ENCODE measurements around the gene MEA1.

Gene MEA1

DNA sequence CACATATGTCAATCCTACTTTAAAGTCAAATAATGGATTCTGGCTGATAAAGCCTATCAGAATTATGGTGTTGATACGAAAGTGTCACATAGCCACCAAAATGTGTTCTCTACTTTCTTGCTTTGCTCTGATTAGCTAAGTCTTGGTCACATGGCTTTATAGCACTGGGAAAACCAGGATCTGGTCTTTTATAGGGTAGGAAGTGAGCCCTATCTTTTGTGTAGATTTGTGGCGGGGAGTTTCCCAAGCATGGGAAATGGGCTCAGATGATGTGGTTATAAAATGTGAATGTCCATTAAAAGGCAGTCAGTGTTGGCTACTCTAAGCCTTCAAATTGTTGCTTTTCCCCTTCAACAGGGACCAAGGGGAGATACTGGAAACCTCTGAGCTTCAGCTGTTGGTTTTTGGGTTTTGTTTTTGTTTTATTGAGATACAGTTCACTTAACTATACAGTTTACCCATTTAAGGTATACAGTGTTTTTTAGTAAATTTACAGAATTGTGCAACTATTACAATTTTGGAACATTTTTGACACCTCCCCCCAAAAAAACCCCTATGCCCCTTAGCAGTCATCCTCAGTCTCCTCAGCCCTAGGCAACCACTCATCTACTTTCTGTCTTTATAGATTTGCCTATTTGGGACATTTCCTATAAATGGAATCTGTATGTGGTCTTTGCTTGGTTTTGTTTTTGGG is 19.9 kb upstream of the MEA1 start:
- Histone ChIP-seq H3K4me3 (ENCODE audit: low read length) (no peak overlapping the region), H3K4me1 (ENCODE audit: insufficient read depth, low read length) (no peaks in the 10 kb centered on the region), H3K36me3 (ENCODE audit: insufficient read depth, low read length) (peaks cover 67% of the 10 kb centered on the region), H3K27me3 (ENCODE audit: insufficient read depth, low read length) (no peaks in the 10 kb centered on the region), H2AFZ (ENCODE audit: low read depth, low read length) (no peak overlapping the region), H3K9me3 (ENCODE audit: low read length) (no peaks in the 10 kb centered on the region)

DNA sequence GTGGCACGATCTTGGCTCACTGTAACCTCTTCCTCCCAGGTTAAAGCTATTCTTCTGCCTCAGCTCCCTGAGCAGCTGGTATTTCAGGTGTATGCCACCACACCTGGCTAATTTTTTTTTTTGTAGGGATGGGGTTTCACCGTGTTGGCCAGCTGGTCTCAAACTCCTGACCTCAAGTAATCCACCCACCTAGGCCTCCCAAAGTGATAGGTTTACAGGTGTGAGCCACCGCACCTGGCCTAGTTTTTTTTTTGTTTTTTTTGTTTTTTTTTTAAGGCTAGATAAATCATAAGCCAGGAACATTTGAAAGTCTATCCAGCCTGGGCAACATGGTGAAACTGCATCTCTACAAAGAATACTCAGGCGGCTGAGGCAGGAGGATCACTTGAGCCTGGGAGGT is 18.6 kb upstream of the MEA1 start:
- H3K9me3 ChIP-seq (ENCODE audit: low read length) = no peaks in the 10 kb centered on the region
- peaks cover 64% of the 10 kb centered on the region for H3K36me3 ChIP-seq (ENCODE audit: insufficient read depth, low read length)
- no peaks in the 10 kb centered on the region for H3K27me3 ChIP-seq (ENCODE audit: insufficient read depth, low read length)
- H2AFZ ChIP-seq (ENCODE audit: low read depth, low read length) = no peak overlapping the region
- H3K4me1 ChIP-seq (ENCODE audit: insufficient read depth, low read length) = no peaks in the 10 kb centered on the region
- no peak overlapping the region for H3K4me3 ChIP-seq (ENCODE audit: low read length)

DNA sequence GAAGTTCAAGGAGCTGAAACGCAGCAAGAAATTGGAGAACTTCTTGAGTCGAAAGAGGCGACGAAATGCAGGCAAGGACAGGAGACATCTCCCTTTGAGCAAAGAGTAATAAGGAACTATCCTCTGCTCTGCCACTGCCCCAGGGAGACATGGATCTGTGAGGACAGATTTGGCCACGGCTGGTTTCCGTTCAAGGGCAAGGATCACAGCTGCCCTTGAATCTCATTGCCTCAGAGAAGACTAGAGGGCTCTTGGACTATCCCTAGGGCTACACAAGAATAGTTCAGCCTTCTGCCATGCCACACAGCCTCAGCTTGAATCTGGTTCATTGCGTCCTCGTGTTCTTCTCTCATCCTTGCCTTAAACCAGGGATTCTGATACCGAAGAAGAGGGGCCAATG is 15.4 kb upstream of the MEA1 start:
- Histone ChIP-seq H3K27me3 (ENCODE audit: insufficient read depth, low read length) (no peaks in the 10 kb centered on the region), H3K4me3 (ENCODE audit: low read length) (no peak overlapping the region), H2AFZ (ENCODE audit: low read depth, low read length) (no peak overlapping the region), H3K4me1 (ENCODE audit: insufficient read depth, low read length) (no peaks in the 10 kb centered on the region), H3K36me3 (ENCODE audit: insufficient read depth, low read length) (peaks cover 74% of the 10 kb centered on the region), H3K9me3 (ENCODE audit: low read length) (no peaks in the 10 kb centered on the region)

DNA sequence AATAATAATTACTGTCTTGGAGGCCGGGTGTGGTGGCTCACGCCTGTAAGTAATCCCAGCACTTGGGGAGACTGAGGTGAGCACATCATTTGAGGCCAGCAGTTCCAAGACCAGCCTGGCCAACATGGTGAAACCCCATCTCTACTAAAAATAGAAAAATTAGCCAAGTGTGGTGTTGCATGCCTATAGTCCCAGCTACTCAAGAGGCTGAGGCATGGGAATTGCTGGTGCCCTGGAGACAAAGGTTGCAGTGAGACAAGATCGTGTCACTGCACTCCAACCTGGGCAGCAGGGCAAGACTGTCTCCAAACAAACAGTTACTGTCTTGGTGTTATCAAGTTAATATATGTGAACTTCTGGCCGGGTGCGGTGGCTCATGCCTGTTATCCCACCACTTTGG is 12.6 kb upstream of the MEA1 start:
- Histone ChIP-seq H3K27me3 (ENCODE audit: insufficient read depth, low read length) (no peaks in the 10 kb centered on the region), H3K4me1 (ENCODE audit: insufficient read depth, low read length) (no peaks in the 10 kb centered on the region), H3K4me3 (ENCODE audit: low read length) (no peak overlapping the region), H3K9me3 (ENCODE audit: low read length) (no peaks in the 10 kb centered on the region), H3K36me3 (ENCODE audit: insufficient read depth, low read length) (peaks cover 56% of the 10 kb centered on the region), H2AFZ (ENCODE audit: low read depth, low read length) (no peak overlapping the region)

DNA sequence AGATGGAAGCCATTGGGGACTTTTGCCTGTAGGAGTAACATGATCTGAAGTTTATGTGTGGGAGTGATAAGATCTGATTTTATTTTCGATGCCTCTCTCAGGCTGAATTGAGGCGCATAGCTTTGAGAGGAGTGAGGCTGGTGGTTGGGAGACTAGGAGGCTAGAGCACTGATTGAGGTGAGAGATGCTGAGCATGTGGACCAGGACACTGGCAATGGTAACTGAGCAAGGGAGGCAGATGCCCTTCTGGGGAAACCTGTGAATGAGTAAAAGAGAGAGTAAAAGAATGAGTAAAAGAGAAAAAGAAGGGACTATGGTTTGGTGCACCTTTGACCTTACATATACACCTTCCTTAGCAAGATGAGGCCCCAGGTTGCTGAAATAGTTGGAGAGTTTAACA is 10.7 kb upstream of the MEA1 start:
- H3K4me1 ChIP-seq (ENCODE audit: insufficient read depth, low read length) = peaks cover 9% of the 10 kb centered on the region
- no peak overlapping the region for H2AFZ ChIP-seq (ENCODE audit: low read depth, low read length)
- no peaks in the 10 kb centered on the region for H3K27me3 ChIP-seq (ENCODE audit: insufficient read depth, low read length)
- no peak overlapping the region for H3K4me3 ChIP-seq (ENCODE audit: low read length)
- no peaks in the 10 kb centered on the region for H3K9me3 ChIP-seq (ENCODE audit: low read length)
- H3K36me3 ChIP-seq (ENCODE audit: insufficient read depth, low read length) = peaks cover 60% of the 10 kb centered on the region

DNA sequence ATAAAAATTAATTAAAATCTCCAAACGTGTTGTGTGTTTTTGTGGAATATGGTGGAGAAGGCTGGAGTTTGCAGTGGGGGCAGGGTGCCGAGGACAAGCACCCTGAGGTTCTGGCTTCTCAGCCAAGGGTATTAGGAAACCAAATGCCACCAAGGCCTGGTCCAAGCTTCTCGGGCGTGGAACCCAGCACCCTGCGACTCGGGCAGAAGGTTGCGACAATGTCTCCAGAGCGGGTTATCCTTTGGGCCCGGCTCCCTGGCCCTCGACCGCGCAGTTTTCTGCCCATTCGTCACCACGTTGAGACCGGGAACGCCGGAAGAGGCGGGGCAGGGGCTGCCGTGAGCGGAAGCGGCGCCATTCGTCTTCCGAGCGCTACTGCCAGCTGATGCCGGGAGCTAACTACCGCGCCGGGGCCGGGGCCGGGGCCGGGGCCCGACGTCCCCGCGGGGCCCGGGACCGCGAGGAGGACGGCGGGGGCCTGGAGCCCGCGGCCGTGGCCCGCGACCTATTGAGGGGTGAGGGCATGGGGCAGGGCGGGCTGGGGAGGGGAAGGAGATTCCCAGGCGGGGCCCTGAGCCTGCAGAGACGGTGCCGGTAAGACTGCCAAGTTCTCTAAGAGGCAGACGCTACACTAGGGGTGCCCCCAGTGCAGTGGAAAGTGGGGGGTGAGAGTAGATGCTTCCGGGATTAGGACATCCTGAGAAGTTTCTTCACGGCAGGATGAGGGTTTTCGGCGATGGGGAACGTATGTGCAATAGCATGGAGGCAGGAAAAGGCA is 7.7 kb upstream of the MEA1 start, which contains the start of gene RRP36:
Gene RRP36, plus strand, starts transcription at position 354 of the 778 bp plus-strand sequence. Its CDS starts 32 bp downstream, at position 386.
- Histone ChIP-seq H2AFZ (ENCODE audit: low read depth, low read length) (peak within 1 kb of the TSS; percentile 85), H3K4me3 (ENCODE audit: low read length) (peak within 1 kb of the TSS; percentile 98), H3K9me3 (ENCODE audit: low read length) (no peaks in the 10 kb centered on the region), H3K36me3 (ENCODE audit: insufficient read depth, low read length) (peaks cover 56% of the 10 kb centered on the region), H3K27me3 (ENCODE audit: insufficient read depth, low read length) (no peaks in the 10 kb centered on the region), H3K4me1 (ENCODE audit: insufficient read depth, low read length) (peaks cover 9% of the 10 kb centered on the region)

DNA sequence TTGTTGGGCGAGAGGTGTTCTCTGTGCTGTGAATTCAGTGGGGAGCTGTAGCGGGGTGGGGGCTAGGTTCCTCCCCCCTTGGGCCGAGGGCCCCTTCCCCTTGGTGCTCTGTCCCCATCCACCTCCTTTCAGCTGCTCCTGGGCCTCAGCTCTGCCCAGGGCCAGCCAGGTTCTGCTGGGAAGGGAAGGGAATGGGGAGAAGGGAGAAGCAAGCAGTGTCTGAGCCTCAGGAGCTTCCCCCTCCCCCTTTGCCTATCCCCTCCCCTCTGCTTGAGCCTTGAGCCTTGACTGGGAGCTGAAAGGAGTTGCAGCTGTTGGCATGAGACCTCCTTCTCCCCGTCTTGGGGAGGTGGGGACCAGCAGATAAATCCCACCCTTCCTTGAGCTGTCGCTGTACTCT is 7.1 kb upstream of the MEA1 start:
- H3K36me3 ChIP-seq (ENCODE audit: insufficient read depth, low read length) = peaks cover 50% of the 10 kb centered on the region

DNA sequence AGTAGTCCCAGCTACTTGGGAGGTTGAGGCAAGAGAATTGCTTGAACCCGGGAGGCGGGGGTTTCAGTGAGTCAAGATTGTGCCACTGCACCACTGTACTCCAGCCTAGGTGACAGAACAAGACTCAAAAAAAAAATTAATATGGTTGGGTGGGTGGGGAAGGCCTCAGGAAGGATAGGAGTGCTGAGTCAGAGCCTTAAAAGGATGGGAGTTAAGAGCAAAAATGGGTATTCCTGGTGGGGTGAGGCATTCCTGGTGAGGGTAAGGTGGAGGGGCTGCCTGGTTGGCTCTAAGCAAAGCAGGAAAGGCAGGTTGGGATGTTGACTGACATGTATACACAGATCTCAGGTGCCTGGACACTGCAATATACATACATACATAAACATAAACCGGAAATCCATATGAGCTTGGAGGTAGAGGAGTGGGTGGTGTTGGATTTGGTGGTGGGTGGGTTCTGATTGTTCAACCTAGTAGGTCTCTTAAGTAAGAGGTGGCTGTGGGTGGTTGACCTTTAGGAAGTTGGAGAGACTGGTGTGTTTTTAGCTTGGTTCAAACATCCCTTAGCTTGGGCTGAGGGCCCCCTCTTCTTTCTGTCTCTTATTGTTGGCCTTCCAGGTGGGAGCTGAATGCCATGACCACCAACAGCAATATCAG is 6.4 kb upstream of the MEA1 start:
- Histone ChIP-seq H3K4me1 (ENCODE audit: insufficient read depth, low read length) (peaks cover 11% of the 10 kb centered on the region), H3K36me3 (ENCODE audit: insufficient read depth, low read length) (peaks cover 45% of the 10 kb centered on the region), H3K4me3 (ENCODE audit: low read length) (no peak overlapping the region), H3K27me3 (ENCODE audit: insufficient read depth, low read length) (no peaks in the 10 kb centered on the region), H2AFZ (ENCODE audit: low read depth, low read length) (no peak overlapping the region), H3K9me3 (ENCODE audit: low read length) (no peaks in the 10 kb centered on the region)

More for the DNA sequence above, 7.1 kb upstream of the MEA1 start:
- no peaks in the 10 kb centered on the region for H3K9me3 ChIP-seq (ENCODE audit: low read length)
- H3K27me3 ChIP-seq (ENCODE audit: insufficient read depth, low read length) = no peaks in the 10 kb centered on the region
- peak overlapping the region; percentile 85 for H2AFZ ChIP-seq (ENCODE audit: low read depth, low read length)
- peak overlapping the region; percentile 98 for H3K4me3 ChIP-seq (ENCODE audit: low read length)
- peaks cover 9% of the 10 kb centered on the region for H3K4me1 ChIP-seq (ENCODE audit: insufficient read depth, low read length)

DNA sequence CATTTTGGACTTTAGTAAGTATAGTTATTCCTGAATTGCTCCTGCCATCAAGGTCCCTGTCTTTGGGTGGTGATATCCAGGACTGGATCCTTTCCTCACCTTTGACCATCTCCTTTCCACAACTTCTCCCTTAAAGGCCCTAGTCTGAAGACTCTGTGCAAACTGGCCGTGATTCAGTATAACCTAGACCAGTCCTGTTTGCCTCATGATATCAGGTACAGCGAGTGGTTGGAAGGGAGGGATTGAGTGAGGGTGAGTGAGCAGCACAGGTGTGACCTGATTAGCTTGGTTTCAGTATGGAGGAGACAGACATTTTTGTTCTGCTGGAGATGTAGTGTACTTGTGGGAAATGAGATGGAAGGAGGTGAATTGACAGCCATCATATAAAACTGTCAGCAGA is 5.4 kb upstream of the MEA1 start:
- no peaks in the 10 kb centered on the region for H3K9me3 ChIP-seq (ENCODE audit: low read length)
- no peak overlapping the region for H2AFZ ChIP-seq (ENCODE audit: low read depth, low read length)
- H3K36me3 ChIP-seq (ENCODE audit: insufficient read depth, low read length) = peaks cover 35% of the 10 kb centered on the region
- peaks cover 18% of the 10 kb centered on the region for H3K4me1 ChIP-seq (ENCODE audit: insufficient read depth, low read length)
- no peaks in the 10 kb centered on the region for H3K27me3 ChIP-seq (ENCODE audit: insufficient read depth, low read length)
- H3K4me3 ChIP-seq (ENCODE audit: low read length) = no peak overlapping the region

DNA sequence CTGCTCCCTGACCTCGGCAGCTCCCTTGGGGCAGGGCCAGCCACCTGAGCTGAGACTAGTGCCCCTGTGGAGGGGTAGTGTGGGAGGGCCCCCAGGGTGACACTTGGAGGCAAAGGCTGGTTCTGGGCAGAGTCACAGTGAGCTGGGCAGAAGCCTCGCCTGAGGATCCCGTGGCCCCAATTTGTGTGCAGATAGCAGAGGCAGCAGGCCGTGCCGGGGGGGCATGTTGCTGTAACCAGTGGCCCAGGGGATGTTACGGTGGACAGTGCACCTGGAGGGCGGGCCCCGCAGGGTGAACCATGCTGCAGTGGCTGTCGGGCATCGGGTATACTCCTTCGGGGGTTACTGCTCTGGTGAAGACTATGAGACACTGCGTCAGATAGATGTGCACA is 3.2 kb upstream of the MEA1 start:
- H3K36me3 ChIP-seq (ENCODE audit: insufficient read depth, low read length) = peaks cover 40% of the 10 kb centered on the region
- peaks cover 29% of the 10 kb centered on the region for H3K4me1 ChIP-seq (ENCODE audit: insufficient read depth, low read length)
- no peaks in the 10 kb centered on the region for H3K27me3 ChIP-seq (ENCODE audit: insufficient read depth, low read length)
- H2AFZ ChIP-seq (ENCODE audit: low read depth, low read length) = no peak overlapping the region
- H3K4me3 ChIP-seq (ENCODE audit: low read length) = no peak overlapping the region
- H3K9me3 ChIP-seq (ENCODE audit: low read length) = no peaks in the 10 kb centered on the region

DNA sequence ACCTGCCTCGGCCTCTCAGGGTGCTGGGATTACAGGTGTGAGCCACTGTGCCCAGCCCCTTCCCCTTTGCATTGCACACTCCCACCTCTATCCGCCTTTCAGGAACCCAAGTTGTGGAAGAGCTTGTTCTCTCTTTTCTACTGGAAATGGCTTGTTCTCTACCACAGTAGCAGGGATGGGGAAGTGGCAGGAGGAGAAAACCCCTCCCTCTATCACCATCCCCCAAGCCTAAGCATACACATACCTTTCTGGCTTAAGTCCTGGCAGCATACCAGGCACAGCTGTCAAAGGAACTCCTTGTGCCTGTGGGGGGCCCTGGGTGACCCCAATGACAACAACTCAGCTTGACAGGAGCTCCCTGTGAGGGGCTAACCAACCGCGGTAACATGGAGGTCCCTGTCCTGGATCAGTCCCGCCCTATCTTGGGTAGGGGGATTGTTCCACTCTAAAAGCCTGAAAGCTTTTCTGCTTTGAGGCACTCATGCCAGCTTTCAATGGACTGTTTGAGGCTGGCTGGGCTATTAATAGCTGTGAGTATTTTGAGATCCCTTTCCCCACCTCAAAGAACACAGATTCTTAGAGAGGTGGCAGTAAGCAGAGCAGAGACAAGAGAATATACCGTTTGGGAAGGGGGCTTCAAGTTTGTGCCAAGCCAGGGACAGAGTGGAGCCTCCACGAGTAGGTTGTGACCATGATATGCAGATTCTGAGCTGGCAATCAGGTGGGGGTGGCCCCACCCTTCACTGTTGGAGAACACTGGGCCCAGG is 2.6 kb upstream of the MEA1 start:
- Histone ChIP-seq H3K27me3 (ENCODE audit: insufficient read depth, low read length) (no peaks in the 10 kb centered on the region), H2AFZ (ENCODE audit: low read depth, low read length) (no peak overlapping the region), H3K4me1 (ENCODE audit: insufficient read depth, low read length) (peaks cover 30% of the 10 kb centered on the region), H3K4me3 (ENCODE audit: low read length) (no peak overlapping the region), H3K9me3 (ENCODE audit: low read length) (no peaks in the 10 kb centered on the region), H3K36me3 (ENCODE audit: insufficient read depth, low read length) (peaks cover 46% of the 10 kb centered on the region)

DNA sequence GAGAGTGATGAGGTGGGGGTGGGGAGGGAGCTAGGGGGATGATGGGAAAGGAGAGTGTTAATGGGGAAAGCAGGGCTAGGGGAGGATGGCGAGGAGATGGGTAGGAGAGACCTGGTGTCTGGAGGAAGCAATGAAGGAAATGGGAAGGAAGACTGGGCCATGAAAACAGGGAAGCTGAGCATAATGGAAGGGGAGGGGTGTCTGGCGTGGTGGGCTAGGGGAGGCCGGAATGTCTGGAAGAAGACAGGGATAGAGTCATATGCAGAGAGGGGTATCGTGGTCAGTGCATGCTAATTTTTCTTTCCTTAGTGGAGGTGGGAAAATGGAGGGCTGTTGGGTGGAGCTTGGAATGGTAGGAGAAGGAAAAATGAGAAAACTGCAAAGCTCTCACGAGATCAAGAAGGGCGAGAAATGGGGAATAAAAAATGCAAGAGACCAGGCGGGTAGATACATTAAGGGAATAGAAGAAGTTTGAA is 726 bp upstream of the MEA1 start:
- Histone ChIP-seq H3K36me3 (ENCODE audit: insufficient read depth, low read length) (peaks cover 50% of the 10 kb centered on the region), H3K4me1 (ENCODE audit: insufficient read depth, low read length) (peaks cover 21% of the 10 kb centered on the region), H3K9me3 (ENCODE audit: low read length) (no peaks in the 10 kb centered on the region), H3K27me3 (ENCODE audit: insufficient read depth, low read length) (no peaks in the 10 kb centered on the region), H2AFZ (ENCODE audit: low read depth, low read length) (no peak overlapping the region), H3K4me3 (ENCODE audit: low read length) (peak overlapping the region; percentile 89)

All from neuron (in vitro differentiated cells).